ENCODE data around the gene POLE. TPM values are rescaled to one million over a fixed set of nuclear protein-coding genes. Genes with fewer than 3 reads are reported as not detected.

Gene POLE
- total RNA-seq, 4 donors from 2014 or later: 7.2 to 63.8 (median 23.3) TPM

DNA sequence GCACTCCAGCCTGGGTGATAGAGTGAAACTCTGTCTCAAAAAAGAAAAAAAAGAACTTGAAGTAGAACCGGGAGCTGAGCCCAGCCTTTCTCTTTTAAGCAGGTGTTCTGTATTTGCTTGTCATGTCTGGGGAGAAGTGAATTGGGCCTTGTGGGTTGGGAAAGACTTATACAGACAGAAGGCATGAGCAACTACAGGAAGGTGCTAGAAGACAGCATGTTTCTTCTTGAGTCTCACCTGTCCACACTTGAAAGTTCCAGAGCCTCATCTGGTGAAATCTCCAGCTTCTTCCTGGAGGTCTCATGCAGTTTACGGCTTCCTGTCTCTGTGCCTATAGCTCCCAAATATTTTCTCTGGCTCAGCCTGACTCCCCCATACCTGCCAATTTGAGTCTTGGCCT lies 26.0 kb upstream of the POLE start:
- Histone ChIP-seq H3K4me1 (peaks cover 0 to 36% (median 10%) of the 10 kb centered on the region in 3 donors), H3K27ac (no peak overlapping the region), H3K27me3 (no peaks in the 10 kb centered on the region), H3K4me3 (no peak overlapping the region), H3K36me3 (peaks cover 0 to 39% of the 10 kb centered on the region in 2 donors), H3K9me3 (no peaks in the 10 kb centered on the region)
- ATAC-seq: no peak
- TF ChIP-seq EP300 (IDR thresholded peaks at IDR 0.05) (no peak), POLR2A (IDR thresholded peaks at IDR 0.05) (no peak), POLR2AphosphoS5 (IDR thresholded peaks at IDR 0.05) (no peak)
- TF ChIP-seq, protein P1, sequence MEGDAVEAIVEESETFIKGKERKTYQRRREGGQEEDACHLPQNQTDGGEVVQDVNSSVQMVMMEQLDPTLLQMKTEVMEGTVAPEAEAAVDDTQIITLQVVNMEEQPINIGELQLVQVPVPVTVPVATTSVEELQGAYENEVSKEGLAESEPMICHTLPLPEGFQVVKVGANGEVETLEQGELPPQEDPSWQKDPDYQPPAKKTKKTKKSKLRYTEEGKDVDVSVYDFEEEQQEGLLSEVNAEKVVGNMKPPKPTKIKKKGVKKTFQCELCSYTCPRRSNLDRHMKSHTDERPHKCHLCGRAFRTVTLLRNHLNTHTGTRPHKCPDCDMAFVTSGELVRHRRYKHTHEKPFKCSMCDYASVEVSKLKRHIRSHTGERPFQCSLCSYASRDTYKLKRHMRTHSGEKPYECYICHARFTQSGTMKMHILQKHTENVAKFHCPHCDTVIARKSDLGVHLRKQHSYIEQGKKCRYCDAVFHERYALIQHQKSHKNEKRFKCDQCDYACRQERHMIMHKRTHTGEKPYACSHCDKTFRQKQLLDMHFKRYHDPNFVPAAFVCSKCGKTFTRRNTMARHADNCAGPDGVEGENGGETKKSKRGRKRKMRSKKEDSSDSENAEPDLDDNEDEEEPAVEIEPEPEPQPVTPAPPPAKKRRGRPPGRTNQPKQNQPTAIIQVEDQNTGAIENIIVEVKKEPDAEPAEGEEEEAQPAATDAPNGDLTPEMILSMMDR (IDR thresholded peaks at IDR 0.05): no peak
- WGBS, 2 donors (ENCODE audit: low coverage in 1 of 2): 72 to 85% methylated on average over 2 of the region's 2 CpGs

DNA sequence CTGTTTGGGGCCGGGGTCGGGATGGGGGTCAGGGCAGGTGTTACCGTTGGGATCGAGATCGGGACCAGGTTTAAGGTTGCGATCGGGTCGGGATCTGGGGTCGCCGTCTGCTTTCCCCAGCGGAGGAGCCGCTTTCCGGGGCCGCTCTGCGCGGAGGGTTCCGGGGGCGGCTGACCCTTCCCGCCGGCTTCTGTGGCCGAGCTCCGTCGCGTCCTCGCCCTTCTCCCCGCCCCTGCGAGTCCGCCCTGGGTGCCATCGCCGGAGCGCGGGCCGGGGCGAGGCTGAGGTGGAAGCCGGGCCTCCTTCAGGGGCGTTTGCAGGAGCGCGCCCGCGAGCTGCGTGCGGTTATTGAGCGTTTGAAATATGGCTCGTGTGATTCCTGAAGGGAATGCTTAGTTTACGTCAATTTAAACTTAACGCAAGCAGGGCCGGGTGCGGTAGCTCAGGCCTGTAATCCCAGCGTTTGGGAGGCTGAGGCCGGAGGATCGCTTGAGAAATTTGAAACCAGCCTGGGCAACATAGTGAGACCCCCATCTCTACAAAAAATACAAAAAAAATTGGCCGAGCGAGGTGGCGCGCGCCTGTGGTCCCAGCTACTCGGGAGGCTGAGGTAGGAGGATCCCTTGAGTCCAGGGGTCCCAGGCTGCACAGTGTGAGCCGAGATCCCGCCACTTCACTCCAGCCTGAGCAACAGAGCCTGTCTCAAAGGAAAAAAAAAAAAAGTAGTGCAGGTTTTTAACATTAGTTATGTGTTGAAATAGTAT lies 24.1 kb upstream of the POLE start:
- 35 to 53% methylated on average over 9 to 10 of the region's 59 CpGs for WGBS, 2 donors (ENCODE audit: low coverage in 1 of 2)
- peak overlapping the region; percentile 88 to 90 for H3K4me3 ChIP-seq
- ATAC-seq: peak; percentile 20
- H3K36me3 ChIP-seq: peaks cover 0 to 26% of the 10 kb centered on the region in 2 donors
- H3K4me1 ChIP-seq: peaks cover 0 to 36% (median 10%) of the 10 kb centered on the region in 3 donors
- H3K9me3 ChIP-seq: no peaks in the 10 kb centered on the region
- no peaks in the 10 kb centered on the region for H3K27me3 ChIP-seq
- peak overlapping the region in 3 of 4 donors; percentile 78 to 89 (median 85) for H3K27ac ChIP-seq
- no peak for TF ChIP-seq POLR2AphosphoS5 (IDR thresholded peaks at IDR 0.05)
- TF ChIP-seq, protein P1 (IDR thresholded peaks at IDR 0.05): no peak
- TF ChIP-seq POLR2A (IDR thresholded peaks at IDR 0.05): no peak
- TF ChIP-seq EP300 (IDR thresholded peaks at IDR 0.05): no peak

DNA sequence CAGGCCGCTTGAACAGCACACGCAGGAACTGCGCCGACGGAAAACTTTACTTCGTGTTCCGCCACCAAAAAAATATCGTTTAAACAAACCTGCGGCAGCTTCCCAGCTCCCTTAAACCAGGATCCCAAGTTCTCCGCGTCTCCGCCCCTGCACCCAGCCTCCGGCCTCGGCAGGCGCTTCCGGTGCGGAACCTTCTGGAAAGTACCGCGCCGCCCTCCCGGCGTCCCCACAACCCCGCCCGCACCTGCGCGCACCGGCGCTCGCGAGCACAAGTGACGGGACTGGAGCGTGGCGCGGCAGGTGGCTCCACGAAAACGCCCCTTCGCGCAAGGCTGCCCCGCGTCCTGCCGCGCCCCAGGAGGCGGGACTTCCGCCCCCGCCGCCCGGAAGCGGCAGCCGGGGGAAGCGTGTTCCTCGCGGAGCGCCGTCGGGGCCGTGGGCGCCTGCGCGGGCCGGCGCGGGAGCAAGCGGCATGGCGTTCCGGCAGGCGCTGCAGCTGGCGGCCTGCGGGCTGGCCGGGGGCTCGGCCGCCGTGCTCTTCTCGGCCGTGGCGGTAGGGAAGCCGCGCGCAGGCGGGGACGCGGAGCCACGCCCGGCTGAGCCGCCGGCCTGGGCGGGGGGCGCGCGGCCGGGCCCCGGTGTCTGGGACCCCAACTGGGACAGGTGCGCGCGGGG lies 23.4 kb upstream of the POLE start, which contains the start of gene PGAM5:
PGAM5 (plus strand) TSS at position 438 of the 675 bp plus-strand sequence; CDS start at position 473, 35 bp downstream.
- 0% methylated on average over 4 of the region's 94 CpGs; no CpG with 5 or more reads in 1 of the 2 donors for WGBS, 2 donors (ENCODE audit: low coverage in 1 of 2)
- peak; percentile 94 for ATAC-seq
- TF ChIP-seq POLR2AphosphoS5 (IDR thresholded peaks at IDR 0.05) (peak; percentile 63), POLR2A (IDR thresholded peaks at IDR 0.05) (peak; percentile 65 to 77), EP300 (IDR thresholded peaks at IDR 0.05) (no peak)
- TF ChIP-seq, protein P1 (IDR thresholded peaks at IDR 0.05): peak in 1 of 4 experiments; percentile 10
- Histone ChIP-seq H3K27me3 (no peaks in the 10 kb centered on the region), H3K36me3 (peaks cover 0 to 19% of the 10 kb centered on the region in 2 donors), H3K27ac (peak within 1 kb of the TSS in 3 of 4 donors; percentile 78 to 89 (median 85)), H3K4me3 (peak within 1 kb of the TSS; percentile 88 to 90), H3K4me1 (peaks cover 0 to 36% (median 10%) of the 10 kb centered on the region in 3 donors), H3K9me3 (no peaks in the 10 kb centered on the region)

DNA sequence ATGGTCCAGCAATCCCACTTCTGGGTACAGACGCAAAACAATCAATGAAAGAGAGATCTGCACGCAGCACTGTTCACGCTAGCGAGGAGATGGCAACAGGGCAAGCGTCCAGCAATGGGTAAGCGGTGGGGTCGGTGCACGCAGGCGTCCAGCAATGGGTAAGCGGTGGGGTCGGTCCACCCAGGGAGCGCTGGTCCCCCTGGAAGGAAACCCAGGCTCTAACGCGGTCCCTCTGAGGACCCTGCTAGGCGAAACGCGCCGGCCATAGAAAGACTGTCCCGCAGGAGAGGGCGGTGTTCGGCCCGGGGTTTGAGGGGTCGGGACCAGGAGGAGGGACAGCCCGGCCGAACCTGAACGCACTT lies 22.9 kb upstream of the POLE start:
- WGBS, 2 donors (ENCODE audit: low coverage in 1 of 2): 0% methylated on average over 4 to 6 of the region's 26 CpGs

More for the DNA sequence above, 22.9 kb upstream of the POLE start:
- H3K9me3 ChIP-seq: no peaks in the 10 kb centered on the region
- TF ChIP-seq, protein P1 (IDR thresholded peaks at IDR 0.05): no peak
- TF ChIP-seq POLR2AphosphoS5 (IDR thresholded peaks at IDR 0.05): no peak
- ATAC-seq: peak; percentile 29
- no peaks in the 10 kb centered on the region for H3K27me3 ChIP-seq
- peak overlapping the region in 3 of 4 donors; percentile 78 to 89 (median 85) for H3K27ac ChIP-seq
- H3K36me3 ChIP-seq: peaks cover 0 to 14% of the 10 kb centered on the region in 2 donors
- peak overlapping the region; percentile 88 to 90 for H3K4me3 ChIP-seq
- H3K4me1 ChIP-seq: peaks cover 0 to 36% (median 10%) of the 10 kb centered on the region in 3 donors

Measured in gastroesophageal sphincter (tissue), 4 donors.